ENCODE data around the gene WASL. TPM values are rescaled to one million over a fixed set of nuclear protein-coding genes. Genes with fewer than 3 reads are reported as not detected.

WASL gene
- total RNA-seq, 1 experiment from 2014 or later, result 42.3 TPM

DNA sequence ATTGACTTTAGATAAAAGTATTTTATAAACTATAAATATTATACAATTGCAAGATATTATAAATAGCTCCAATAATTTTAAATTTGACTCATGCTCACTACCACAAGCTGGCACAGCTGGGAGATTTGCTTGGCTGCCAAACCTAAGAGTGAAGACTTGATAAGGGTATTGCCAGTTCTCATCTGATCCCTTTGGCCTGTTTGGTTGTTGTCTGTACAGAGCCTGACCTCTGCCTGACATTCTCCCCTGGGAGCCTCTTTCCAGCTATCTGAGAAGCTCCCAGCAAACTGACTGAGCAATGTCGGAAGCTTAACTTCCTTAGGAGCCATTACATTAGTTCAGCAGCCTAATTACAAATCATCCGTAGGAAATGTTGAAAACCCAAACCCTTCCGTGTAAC is 103.3 kb downstream of the WASL start:
- Mint-ChIP-seq H3K9me3 (ENCODE audit: unreplicated experiment) (no peaks in the 10 kb centered on the region), H3K27ac (ENCODE audit: unreplicated experiment) (no peak overlapping the region), H3K36me3 (ENCODE audit: insufficient read depth, unreplicated experiment) (no peaks in the 10 kb centered on the region), H3K4me3 (ENCODE audit: unreplicated experiment) (no peak overlapping the region), H3K27me3 (ENCODE audit: insufficient read depth, unreplicated experiment) (no peaks in the 10 kb centered on the region), H3K4me1 (ENCODE audit: low read depth, unreplicated experiment) (peaks cover 19% of the 10 kb centered on the region)
- DNase-seq, result no peak
- ChIA-PET CTCF (no interaction called here), POLR2A (no interaction called here)
- H3K27me3 ChIP-seq (replicated peaks; ENCODE audit: control insufficient read depth, insufficient read depth, low read length), result no peaks in the 10 kb centered on the region
- H3K4me1 ChIP-seq, result peaks cover 17% of the 10 kb centered on the region
- no peaks in the 10 kb centered on the region for H3K9me3 ChIP-seq
- intact Hi-C loops (cut with micrococcal nuclease; ENCODE audit: unreplicated experiment), result no loop called here
- TF ChIP-seq, protein P1, sequence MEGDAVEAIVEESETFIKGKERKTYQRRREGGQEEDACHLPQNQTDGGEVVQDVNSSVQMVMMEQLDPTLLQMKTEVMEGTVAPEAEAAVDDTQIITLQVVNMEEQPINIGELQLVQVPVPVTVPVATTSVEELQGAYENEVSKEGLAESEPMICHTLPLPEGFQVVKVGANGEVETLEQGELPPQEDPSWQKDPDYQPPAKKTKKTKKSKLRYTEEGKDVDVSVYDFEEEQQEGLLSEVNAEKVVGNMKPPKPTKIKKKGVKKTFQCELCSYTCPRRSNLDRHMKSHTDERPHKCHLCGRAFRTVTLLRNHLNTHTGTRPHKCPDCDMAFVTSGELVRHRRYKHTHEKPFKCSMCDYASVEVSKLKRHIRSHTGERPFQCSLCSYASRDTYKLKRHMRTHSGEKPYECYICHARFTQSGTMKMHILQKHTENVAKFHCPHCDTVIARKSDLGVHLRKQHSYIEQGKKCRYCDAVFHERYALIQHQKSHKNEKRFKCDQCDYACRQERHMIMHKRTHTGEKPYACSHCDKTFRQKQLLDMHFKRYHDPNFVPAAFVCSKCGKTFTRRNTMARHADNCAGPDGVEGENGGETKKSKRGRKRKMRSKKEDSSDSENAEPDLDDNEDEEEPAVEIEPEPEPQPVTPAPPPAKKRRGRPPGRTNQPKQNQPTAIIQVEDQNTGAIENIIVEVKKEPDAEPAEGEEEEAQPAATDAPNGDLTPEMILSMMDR (IDR thresholded peaks at IDR 0.05; ENCODE audit: insufficient read depth in 1 of 2, low read depth in 1 of 2, low read length in 1 of 2, severe bottlenecking in 1 of 2, unreplicated experiment in 1 of 2), result no peak
- H3K4me3 ChIP-seq (ENCODE audit: low read depth, low read length), result no peak overlapping the region
- no peaks in the 10 kb centered on the region for H3K36me3 ChIP-seq (ENCODE audit: control insufficient read depth, insufficient read depth, low read length)
- BruUV-seq (replicated peaks), result no TSS peak

DNA sequence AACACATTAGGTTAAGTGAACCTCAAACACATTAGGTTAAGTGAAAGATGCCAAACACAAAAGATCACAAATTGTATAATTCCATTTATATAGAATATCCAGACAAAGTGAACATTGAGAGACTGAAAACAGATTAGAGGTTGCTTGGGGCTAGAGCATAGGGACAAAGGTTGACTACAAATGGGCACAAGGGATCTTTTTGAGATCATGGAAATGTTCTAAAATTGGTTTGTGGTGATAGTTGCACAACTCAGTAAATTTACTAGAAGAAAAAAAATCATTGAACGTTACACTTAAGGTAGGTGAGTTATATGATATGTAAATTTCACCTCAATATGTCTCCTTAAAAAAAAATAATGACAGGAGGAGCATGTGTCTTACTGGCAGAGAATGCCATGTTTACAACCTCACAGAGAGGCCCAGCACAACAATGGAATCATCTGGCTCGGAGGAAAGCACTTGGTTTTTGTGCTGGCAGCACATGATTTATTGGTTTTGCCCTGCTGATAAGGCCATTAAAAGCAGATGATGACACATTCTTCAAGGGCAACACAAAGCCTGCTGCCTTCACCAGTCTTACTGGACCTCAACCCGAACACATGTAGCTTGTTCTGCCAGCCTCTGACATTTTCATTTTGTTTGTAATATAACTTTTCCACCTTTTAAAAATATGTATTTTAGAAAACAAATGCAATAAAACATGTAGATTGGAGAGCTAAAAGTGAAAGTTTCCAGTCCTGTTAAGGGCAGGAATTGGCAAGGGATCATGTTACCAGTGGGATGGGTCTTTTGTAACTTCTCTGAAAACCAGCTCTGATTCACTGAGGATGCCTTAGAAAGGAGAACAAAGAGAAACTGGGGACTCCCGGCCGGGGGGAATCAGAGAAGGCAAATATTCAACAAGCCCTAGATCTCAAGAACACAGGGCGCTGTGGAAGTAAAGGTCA is 105.0 kb downstream of the WASL start:
- H3K27me3 ChIP-seq (replicated peaks; ENCODE audit: control insufficient read depth, insufficient read depth, low read length), result no peaks in the 10 kb centered on the region
- no peaks in the 10 kb centered on the region for H3K9me3 ChIP-seq
- no TSS peak for BruUV-seq (replicated peaks)
- Mint-ChIP-seq H3K9me3 (ENCODE audit: unreplicated experiment) (no peaks in the 10 kb centered on the region), H3K4me3 (ENCODE audit: unreplicated experiment) (peak overlapping the region; percentile 42), H3K36me3 (ENCODE audit: insufficient read depth, unreplicated experiment) (no peaks in the 10 kb centered on the region), H3K27ac (ENCODE audit: unreplicated experiment) (no peak overlapping the region), H3K4me1 (ENCODE audit: low read depth, unreplicated experiment) (peaks cover 19% of the 10 kb centered on the region), H3K27me3 (ENCODE audit: insufficient read depth, unreplicated experiment) (no peaks in the 10 kb centered on the region)
- peaks cover 17% of the 10 kb centered on the region for H3K4me1 ChIP-seq
- no peaks in the 10 kb centered on the region for H3K36me3 ChIP-seq (ENCODE audit: control insufficient read depth, insufficient read depth, low read length)
- no peak overlapping the region for H3K4me3 ChIP-seq (ENCODE audit: low read depth, low read length)
- ChIA-PET POLR2A (no interaction called here), CTCF (interaction anchor here (1.0 kb wide), 1 partner anchor 39 kb away, joined by 3 read pairs; no protein-coding TSS in a partner anchor)
- DNase-seq, result peak; percentile 50 to 59
- intact Hi-C loops (cut with micrococcal nuclease; ENCODE audit: unreplicated experiment), result no loop called here
- TF ChIP-seq, protein P1 (IDR thresholded peaks at IDR 0.05; ENCODE audit: insufficient read depth in 1 of 2, low read depth in 1 of 2, low read length in 1 of 2, severe bottlenecking in 1 of 2, unreplicated experiment in 1 of 2), result no peak

DNA sequence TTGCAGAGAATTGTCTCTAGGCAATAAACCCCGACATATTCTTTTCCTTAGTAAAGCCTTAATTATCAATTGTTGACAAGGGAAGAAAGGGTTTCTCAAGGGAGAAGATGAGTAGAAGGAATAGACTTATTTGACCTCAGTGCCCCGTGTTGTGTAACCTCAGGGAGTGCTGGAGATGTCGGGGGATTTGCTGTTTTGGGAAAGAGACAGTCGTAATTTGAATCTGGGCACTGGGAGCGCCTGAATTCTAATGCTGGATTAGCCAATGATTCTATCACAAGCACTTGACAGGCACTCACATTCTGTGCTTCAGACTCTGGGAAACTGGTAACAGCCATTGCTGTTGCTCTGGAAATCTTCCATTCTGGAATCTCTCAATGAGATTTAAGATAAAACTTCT is 106.9 kb downstream of the WASL start:
- peaks cover 18% of the 10 kb centered on the region for H3K4me1 ChIP-seq
- no peaks in the 10 kb centered on the region for H3K27me3 Mint-ChIP-seq (ENCODE audit: insufficient read depth, unreplicated experiment)
- no peak for DNase-seq
- no peaks in the 10 kb centered on the region for H3K9me3 ChIP-seq
- no peaks in the 10 kb centered on the region for H3K27me3 ChIP-seq (replicated peaks; ENCODE audit: control insufficient read depth, insufficient read depth, low read length)
- no TSS peak for BruUV-seq (replicated peaks)
- H3K4me3 ChIP-seq (ENCODE audit: low read depth, low read length), result no peak overlapping the region
- H3K36me3 Mint-ChIP-seq (ENCODE audit: insufficient read depth, unreplicated experiment), result no peaks in the 10 kb centered on the region
- TF ChIP-seq, protein P1 (IDR thresholded peaks at IDR 0.05; ENCODE audit: insufficient read depth in 1 of 2, low read depth in 1 of 2, low read length in 1 of 2, severe bottlenecking in 1 of 2, unreplicated experiment in 1 of 2), result no peak
- H3K4me3 Mint-ChIP-seq (ENCODE audit: unreplicated experiment), result no peak overlapping the region
- no peaks in the 10 kb centered on the region for H3K9me3 Mint-ChIP-seq (ENCODE audit: unreplicated experiment)
- no peak overlapping the region for H3K27ac Mint-ChIP-seq (ENCODE audit: unreplicated experiment)
- ChIA-PET CTCF (no interaction called here), POLR2A (no interaction called here)
- no peaks in the 10 kb centered on the region for H3K36me3 ChIP-seq (ENCODE audit: control insufficient read depth, insufficient read depth, low read length)
- peaks cover 21% of the 10 kb centered on the region for H3K4me1 Mint-ChIP-seq (ENCODE audit: low read depth, unreplicated experiment)
- intact Hi-C loops (cut with micrococcal nuclease; ENCODE audit: unreplicated experiment), result no loop called here
